ENCODE data around the gene CDH26. TPM values are rescaled to one million over a fixed set of nuclear protein-coding genes. Genes with fewer than 3 reads are reported as not detected.

Gene CDH26
- total and polyA plus RNA-seq, 12 donors: 0.27 to 2.9 (median 0.84) TPM; not detected in 1

Other genes starting within 250 kb of the CDH26 start
- 1 to 10 TPM in 4 of 9 donors, under 1 TPM in 5; 0.28 to 2.2 (median 0.92) TPM for gene SYCP2, start 24.8 kb upstream of the CDH26 start, total RNA-seq
- 1 to 10 TPM in 2 of 3 donors, under 1 TPM in 1; 0.62 to 2.7 (median 2.2) TPM for gene SYCP2, start 24.8 kb upstream of the CDH26 start, polyA plus RNA-seq
- gene PPP1R3D, start 18.1 kb upstream of the CDH26 start, total RNA-seq: 1 to 10 TPM; 4.0 to 9.1 (median 8.1) TPM
- 1 to 10 TPM; 2.1 to 5.2 (median 3.0) TPM for gene PPP1R3D, start 18.1 kb upstream of the CDH26 start, polyA plus RNA-seq
- gene FAM217B, start 18.0 kb upstream of the CDH26 start, total RNA-seq: 10 to 100 TPM in 3 of 9 donors, 1 to 10 TPM in 6; 4.0 to 12.9 (median 8.3) TPM
- gene FAM217B, start 18.0 kb upstream of the CDH26 start, polyA plus RNA-seq: 1 to 10 TPM; 1.6 to 9.3 (median 3.9) TPM